Activated CD4-positive, alpha-beta T cell treated with anti-CD3 and anti-CD28 coated beads, Interleukin-2, Interleukin-4, amounts not matched to agents 100 ng/mL and 50 ng/mL, durations not matched to agents 16 hours and 8 hours (primary cell): Measurements from ENCODE around the gene CYP51A1.
A peak's percentile ranks its signal among the peaks of the same experiment; 100 is the strongest.
"Not testable (repeated sequence)": the region's sequence is repeated elsewhere in the genome, so short reads cannot be mapped to it uniquely, and the experiment has no call there.

Source experiments
- DNase-seq: peaks from one replicate; pipeline ENCODE4 v3.0.0-alpha.2; 2020; ENCODE audit warnings: low spot score

Gene CYP51A1

GRCh38 chr7:92134271-92135051, at the start of gene CYP51A1:
TSS of gene CYP51A1 (minus strand) at chr7:92134477. CDS start at chr7:92134364, 113 bp downstream.
- peak; percentile 91 for DNase-seq

- peak; percentile 88 for DNase-seq
Observed at GRCh38 chr7:92178928-92179924, 44.9 kb upstream of the CYP51A1 start, which contains the start of gene LRRD1. TSS of gene LRRD1 (minus strand) at chr7:92179142. CDS start at chr7:92165202, 13,940 bp downstream.

- DNase-seq = no peak
Observed at GRCh38 chr7:92177362-92177761, 43.1 kb upstream of the CYP51A1 start.

DNA sequence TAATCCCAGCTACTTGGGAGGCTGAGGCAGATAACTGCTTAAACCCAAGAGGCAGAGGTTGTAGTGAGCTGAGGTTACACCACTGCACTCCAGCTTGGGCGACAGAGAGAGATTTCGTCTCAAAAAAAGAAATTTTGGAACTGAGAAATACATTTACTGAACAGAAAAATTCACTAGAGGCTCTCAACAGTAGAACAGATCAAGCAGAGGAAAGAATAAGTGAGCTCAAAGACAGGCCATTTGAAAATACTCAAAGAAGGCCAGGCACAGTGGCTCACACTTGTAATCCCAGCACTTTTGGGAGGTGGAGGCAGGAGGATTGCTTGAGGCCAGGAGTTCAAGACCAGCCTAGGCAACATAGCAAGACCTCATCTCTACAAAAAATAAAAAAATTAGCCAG, 35.3 kb upstream of the CYP51A1 start:
- DNase-seq = not testable (repeated sequence)

- DNase-seq = no peak
Observed at GRCh38 chr7:92161271-92161670, 27.0 kb upstream of the CYP51A1 start.

GRCh38 chr7:92158660-92159575, 24.6 kb upstream of the CYP51A1 start:
- DNase-seq = no peak

- DNase-seq = no peak
Observed at GRCh38 chr7:92156990-92157389, 22.7 kb upstream of the CYP51A1 start.

- no peak for DNase-seq
Observed at GRCh38 chr7:92155108-92155739, 20.9 kb upstream of the CYP51A1 start.

DNA sequence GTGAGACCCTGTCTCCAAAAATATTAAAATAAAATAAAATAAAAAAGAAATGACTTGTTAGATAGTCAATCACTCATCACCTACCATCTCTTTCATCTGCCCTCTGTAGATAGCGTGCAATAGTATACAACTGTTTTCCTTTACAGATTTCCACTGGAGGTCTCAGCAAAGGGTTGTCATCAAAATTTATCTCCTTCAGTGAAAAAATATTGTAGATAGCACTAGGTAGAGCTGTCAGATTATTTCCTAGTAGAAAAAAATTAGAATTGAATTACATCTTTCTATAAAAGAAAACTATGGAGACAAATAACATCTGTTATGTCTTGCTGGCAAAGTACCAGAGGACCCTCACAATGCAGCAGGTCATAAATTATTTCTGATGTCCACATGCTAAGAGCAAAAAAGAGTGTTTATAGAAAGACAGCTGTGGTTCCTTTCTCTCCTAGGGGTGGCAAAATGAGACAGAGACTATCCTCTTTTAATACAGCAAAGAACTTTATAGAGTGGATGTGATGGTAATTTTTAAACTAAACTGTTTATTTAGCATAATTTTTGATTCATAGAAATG, 16.3 kb upstream of the CYP51A1 start:
- DNase-seq = no peak

DNA sequence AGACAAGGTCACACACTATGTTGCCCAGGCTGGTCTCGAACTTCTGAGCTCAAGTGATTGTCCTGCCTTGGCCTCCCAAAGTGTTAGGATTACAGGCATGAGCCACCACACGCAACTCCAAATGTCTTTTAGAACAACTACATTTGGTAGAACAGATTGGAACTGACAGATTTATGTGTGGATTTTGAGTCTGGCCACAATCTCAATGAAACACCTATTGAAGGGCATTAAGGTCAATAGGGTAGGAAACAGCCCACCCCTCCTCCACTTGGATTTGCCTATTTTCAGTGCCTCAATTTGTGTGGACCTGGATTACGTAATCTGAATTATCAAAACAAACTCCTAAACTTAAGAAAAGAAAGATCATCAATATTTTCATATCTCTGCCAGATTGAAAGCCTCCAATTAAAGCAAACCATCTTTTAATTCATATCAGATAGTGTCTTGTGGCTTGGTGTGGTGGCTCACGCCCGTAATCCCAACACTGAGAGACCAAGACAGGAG, 15.5 kb upstream of the CYP51A1 start:
- no peak for DNase-seq

- DNase-seq = not testable (repeated sequence)
Observed at GRCh38 chr7:92143192-92143880, 9.1 kb upstream of the CYP51A1 start.

- DNase-seq = not testable (repeated sequence)
Observed at GRCh38 chr7:92142791-92143190, 8.5 kb upstream of the CYP51A1 start.

DNA sequence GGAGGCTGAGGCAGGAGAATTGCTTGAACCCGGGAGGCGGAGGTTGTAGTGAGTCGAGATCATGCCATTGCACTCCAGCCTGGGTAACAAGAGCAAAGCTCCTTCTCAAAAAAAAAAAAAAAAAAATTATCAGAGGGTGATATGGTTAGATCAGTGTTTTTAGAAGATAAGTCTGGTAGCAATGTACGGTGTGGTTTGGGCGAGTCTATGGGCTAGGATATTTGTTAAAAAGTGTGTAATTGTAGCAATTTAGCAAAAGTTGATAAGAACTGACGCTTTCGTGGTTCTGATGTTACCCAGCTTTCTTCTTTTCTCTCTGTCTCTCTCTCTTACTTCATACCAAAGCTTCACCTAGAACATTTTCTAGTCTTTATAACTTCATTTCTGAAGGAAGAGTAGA, 6.9 kb upstream of the CYP51A1 start:
- no peak for DNase-seq

DNA sequence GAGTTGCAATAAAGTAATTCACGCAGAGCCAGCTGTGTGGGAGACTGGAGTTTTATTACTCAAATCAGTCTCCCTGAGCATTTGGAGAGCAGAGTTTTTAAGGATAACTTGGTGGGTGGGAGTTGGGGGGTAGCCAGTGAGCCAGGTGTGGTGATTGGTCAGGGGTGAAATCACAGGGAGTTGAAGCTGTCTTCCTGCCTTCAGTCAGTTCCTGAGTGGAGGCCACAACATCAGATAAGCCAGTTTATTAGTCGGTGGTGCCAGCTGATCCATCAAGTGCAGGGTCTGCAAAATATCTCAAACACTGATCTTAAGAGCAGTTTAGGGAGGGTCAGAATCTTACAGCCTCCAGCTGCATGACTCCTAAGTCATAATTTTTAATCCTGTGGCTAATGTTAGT, 3.3 kb upstream of the CYP51A1 start:
- no peak for DNase-seq

- DNase-seq = peak; percentile 16
Observed at GRCh38 chr7:92135052-92135889, 994 bp upstream of the CYP51A1 start.

- DNase-seq = peak; percentile 55
Observed at GRCh38 chr7:92133737-92134270, 473 bp downstream of the CYP51A1 start.

DNA sequence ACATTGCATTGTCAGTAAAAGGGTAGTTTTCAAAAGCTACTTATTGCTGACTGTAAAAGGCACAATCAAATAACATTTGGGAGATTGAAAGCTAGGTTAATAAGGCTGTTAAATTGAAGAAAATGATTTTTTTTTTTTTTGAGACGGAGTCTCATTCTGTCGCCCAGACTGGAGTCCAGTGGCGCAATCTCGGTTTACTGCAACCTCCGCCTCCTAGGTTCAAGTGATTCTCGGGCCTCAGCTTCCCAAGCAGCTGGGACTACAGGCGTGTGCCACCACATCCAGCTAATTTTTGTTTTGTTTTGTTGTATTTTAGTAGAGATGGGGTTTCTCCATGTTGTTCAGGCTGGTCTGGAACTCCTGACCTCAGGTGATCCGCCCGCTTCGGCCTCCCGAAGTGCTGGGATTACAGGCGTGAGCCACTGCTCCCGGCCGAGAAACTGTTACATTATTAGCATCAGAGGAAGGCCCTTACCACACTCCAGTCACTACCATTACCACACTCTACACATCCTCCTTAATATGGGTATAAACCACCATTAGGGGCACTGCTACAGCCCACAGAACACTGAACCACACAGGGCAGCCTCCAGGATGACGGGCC, 1.0 kb downstream of the CYP51A1 start:
- DNase-seq = no peak

DNA sequence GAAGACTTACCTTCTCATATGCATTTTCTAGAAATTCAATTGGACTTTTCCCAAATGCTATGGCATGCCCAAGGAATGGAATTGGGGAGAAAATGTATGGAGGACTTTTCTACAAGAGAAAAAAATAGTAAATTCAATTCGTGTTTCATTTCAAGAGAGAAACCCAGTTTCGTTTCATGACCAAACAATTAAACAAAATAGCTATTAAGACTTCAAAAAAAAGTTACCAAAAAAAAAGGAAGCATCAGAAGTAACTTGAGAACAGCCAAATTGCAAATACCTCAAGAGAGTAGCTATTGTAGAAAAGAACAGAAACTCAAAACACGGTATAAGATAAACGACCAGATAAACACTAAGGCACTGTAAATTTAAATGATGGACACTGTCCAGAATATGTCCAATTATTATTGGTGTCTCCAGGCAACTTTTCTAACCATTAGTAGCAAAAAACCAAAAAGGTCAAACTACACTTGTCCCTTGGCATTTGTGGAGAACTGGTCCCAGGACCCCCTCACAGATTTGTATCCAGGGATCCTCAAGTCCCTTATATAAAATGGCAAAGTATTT, 2.4 kb downstream of the CYP51A1 start:
- DNase-seq = no peak
